Lung (tissue), 12 donors: ENCODE results near the gene FHOD3. TPM values are rescaled to one million over a fixed set of nuclear protein-coding genes. Genes with fewer than 3 reads are reported as not detected.

Experiments used
- ATAC-seq: fragments of 200-7000 bp; cut with Tn5 transposase; one replicate; pipeline ENCODE4 v1.9.1; 2020; ENCODE audit warnings: moderate number of reproducible peaks; ENCODE audit not compliant: insufficient read depth, low FRiP score
- DNase-seq, 3 donors: peaks; one replicate each; pipeline ENCODE4 v3.0.0-alpha.2; 2013 to 2017
- H3K27ac ChIP-seq, 2 donors: one replicate each; pipeline ENCODE4 v1.5.1; 2013; ENCODE audit warnings: mild to moderate bottlenecking in 2 of 2, moderate library complexity in 2 of 2, control low read depth in 1 of 2, inconsistent platforms in 1 of 2, low read depth in 1 of 2, low read length in 1 of 2
- H3K27me3 ChIP-seq, 3 donors: one replicate each; pipeline ENCODE4 v1.5.1; 2013; ENCODE audit warnings: low read length in 2 of 3; ENCODE audit not compliant: control insufficient read depth in 3 of 3, insufficient read depth in 3 of 3
- H3K36me3 ChIP-seq, 4 donors: one replicate each; pipeline ENCODE4 v1.5.1; 2013; ENCODE audit warnings: low read length in 4 of 4, mild to moderate bottlenecking in 1 of 4, moderate library complexity in 1 of 4; ENCODE audit not compliant: control insufficient read depth in 4 of 4, insufficient read depth in 4 of 4
- H3K4me1 ChIP-seq, 5 donors: one replicate each; pipeline ENCODE4 v1.5.1; 2013; ENCODE audit warnings: low read length in 5 of 5, mild to moderate bottlenecking in 2 of 5, moderate library complexity in 1 of 5; ENCODE audit not compliant: control insufficient read depth in 5 of 5, insufficient read depth in 5 of 5
- H3K4me3 ChIP-seq: one replicate; pipeline ENCODE4 v1.5.1; 2013; ENCODE audit warnings: mild to moderate bottlenecking, control low read depth, moderate library complexity
- H3K9ac ChIP-seq, 2 donors: one replicate each; pipeline ENCODE4 v1.5.1; 2013; ENCODE audit warnings: low read length in 2 of 2, control low read depth in 1 of 2; ENCODE audit not compliant: insufficient read depth in 1 of 2
- H3K9me3 ChIP-seq, 4 donors: one replicate each; pipeline ENCODE4 v1.5.1; 2013; ENCODE audit warnings: low read length in 3 of 4, mild to moderate bottlenecking in 1 of 4, moderate library complexity in 1 of 4; ENCODE audit not compliant: control insufficient read depth in 4 of 4, insufficient read depth in 3 of 4
- CTCF ChIP-seq: IDR thresholded peaks from 2 replicates; pipeline ENCODE4 v1.5.1; 2012; ENCODE audit warnings: mild to moderate bottlenecking; ENCODE audit errors: control extremely low read depth, extremely low read depth
- WGBS, 2 donors: extraction: QIAGEN DNeasy Blood & Tissue Kit; methylation state at CpG; one replicate each; pipeline ENCODE4 v1.1.7; 2013; 5-methylcytosine and 5-hydroxymethylcytosine counted together
- polyA plus RNA-seq, 2 donors: library from polyadenylated mRNA; stranded (reverse); fragments of 200-250 nt; gene quantifications; one replicate each; pipeline ENCODE4 v1.2.1, GENCODE V29; 2013
- total RNA-seq, 2 donors: library from RNA; depleted of rRNA in 1 of 2; stranded (reverse); fragments of >200 nt in 1 of 2; gene quantifications; one replicate each; pipeline ENCODE4 v1.2.1, GENCODE V29; 2014 to 2021
- donor health status: control.
- donor health status: control.
- donor health status: Bipolar disorder and iron deficiency.
- donor health status: healthy.
- donor health status: DM: yes; HTN: yes; CAD: no.

The FHOD3 gene
- total and polyA plus RNA-seq, 4 donors: 1.0 to 7.4 (median 2.9) TPM

DNA sequence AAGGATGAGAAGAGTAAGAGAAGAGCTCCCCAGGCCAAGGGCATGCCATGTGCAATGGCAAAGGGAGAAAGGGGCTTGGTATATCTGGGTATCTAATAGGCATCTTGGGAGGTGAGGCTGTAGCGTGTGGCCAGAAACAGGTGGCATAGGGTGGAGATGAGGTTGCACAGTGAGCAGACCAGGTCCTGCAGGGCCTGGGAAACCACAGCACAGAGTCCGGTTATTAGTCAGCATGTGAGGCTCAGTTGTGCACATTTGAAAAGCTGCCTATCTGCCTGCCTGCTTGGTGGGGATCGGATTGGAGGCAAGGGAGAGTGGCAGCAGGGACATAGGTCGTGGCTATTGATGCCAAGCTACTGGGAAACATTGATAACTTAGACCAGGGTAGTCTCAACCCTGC lies 340.7 kb downstream of the FHOD3 start:
- H3K27ac ChIP-seq: no peak overlapping the region
- no peaks in the 10 kb centered on the region for H3K27me3 ChIP-seq
- H3K4me3 ChIP-seq: no peak overlapping the region
- H3K9ac ChIP-seq: no peak overlapping the region
- peaks cover 0 to 15% (median 6%) of the 10 kb centered on the region in 5 donors for H3K4me1 ChIP-seq
- no peak for DNase-seq
- no peak for TF ChIP-seq CTCF
- WGBS, 2 donors: 88 to 97% methylated on average over 4 of the region's 4 CpGs
- ATAC-seq: no peak
- no peaks in the 10 kb centered on the region for H3K36me3 ChIP-seq
- peaks cover 0 to 1% (median 0%) of the 10 kb centered on the region in 4 donors for H3K9me3 ChIP-seq

GRCh38 chr18:36640021-36640952 lies 342.8 kb downstream of the FHOD3 start:
- no peak overlapping the region for H3K27ac ChIP-seq
- no peaks in the 10 kb centered on the region for H3K27me3 ChIP-seq
- no peak for TF ChIP-seq CTCF
- no peak overlapping the region for H3K9ac ChIP-seq
- peak; percentile 25 to 89 (median 85) for DNase-seq
- ATAC-seq: no peak
- no peak overlapping the region for H3K4me3 ChIP-seq
- no peaks in the 10 kb centered on the region for H3K36me3 ChIP-seq
- peaks cover 0 to 13% (median 6%) of the 10 kb centered on the region in 5 donors for H3K4me1 ChIP-seq
- WGBS, 2 donors: 83 to 86% methylated on average over 8 of the region's 8 CpGs
- H3K9me3 ChIP-seq: peaks cover 0 to 1% (median 0%) of the 10 kb centered on the region in 4 donors

DNA sequence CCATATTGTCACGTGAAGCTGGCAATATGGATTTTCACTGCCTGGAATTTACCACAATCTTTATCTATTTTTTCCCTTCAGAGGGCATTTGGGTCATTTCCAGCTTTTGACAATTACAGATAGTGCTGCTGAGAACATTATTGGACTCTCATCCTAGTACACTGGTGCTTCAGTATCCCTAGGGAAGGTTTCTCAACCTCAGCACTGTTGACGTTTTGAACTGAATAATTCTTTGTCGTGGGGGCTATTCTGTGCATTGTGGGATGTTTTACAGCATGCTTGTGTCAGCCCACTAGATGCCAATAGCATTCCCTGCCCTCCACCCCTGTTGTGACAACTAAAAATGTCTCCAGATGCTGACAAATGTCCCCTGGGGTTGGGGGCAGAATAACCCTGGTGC lies 345.5 kb downstream of the FHOD3 start:
- Histone ChIP-seq H3K27ac (no peak overlapping the region), H3K9ac (no peak overlapping the region), H3K4me1 (peaks cover 0 to 13% (median 5%) of the 10 kb centered on the region in 5 donors), H3K36me3 (no peaks in the 10 kb centered on the region), H3K27me3 (no peaks in the 10 kb centered on the region), H3K4me3 (no peak overlapping the region), H3K9me3 (peaks cover 0 to 1% (median 0%) of the 10 kb centered on the region in 4 donors)
- DNase-seq (no peak), ATAC-seq (no peak)
- 73 to 80% methylated on average over 3 of the region's 3 CpGs for WGBS, 2 donors
- no peak for TF ChIP-seq CTCF
